ENCODE measurements around the gene KCNK1.
"Not testable (repeated sequence)": the region's sequence is repeated elsewhere in the genome, so short reads cannot be mapped to it uniquely, and the experiment has no call there.

DNA sequence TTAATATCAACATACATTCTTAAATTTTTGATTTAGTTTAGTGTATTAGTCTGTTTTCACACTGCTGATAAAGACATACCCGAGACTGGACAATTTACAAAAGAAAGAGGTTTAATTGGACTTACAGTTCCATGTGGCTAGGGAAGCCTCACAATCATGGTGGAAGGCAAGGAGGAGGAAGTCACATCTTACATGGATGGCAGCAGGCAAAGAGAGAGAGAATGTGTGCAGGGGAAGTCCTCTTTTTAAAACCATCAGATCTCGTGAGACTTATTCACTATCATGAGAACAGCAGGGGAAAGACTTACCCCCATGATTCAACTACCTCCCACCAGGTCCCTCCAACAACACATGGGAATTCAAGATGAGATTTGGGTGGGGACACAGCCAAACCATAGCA is 56.5 kb downstream of the KCNK1 start:
- TF ChIP-seq, protein P1, sequence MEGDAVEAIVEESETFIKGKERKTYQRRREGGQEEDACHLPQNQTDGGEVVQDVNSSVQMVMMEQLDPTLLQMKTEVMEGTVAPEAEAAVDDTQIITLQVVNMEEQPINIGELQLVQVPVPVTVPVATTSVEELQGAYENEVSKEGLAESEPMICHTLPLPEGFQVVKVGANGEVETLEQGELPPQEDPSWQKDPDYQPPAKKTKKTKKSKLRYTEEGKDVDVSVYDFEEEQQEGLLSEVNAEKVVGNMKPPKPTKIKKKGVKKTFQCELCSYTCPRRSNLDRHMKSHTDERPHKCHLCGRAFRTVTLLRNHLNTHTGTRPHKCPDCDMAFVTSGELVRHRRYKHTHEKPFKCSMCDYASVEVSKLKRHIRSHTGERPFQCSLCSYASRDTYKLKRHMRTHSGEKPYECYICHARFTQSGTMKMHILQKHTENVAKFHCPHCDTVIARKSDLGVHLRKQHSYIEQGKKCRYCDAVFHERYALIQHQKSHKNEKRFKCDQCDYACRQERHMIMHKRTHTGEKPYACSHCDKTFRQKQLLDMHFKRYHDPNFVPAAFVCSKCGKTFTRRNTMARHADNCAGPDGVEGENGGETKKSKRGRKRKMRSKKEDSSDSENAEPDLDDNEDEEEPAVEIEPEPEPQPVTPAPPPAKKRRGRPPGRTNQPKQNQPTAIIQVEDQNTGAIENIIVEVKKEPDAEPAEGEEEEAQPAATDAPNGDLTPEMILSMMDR (IDR thresholded peaks at IDR 0.05) = not testable (repeated sequence)
- TF ChIP-seq POLR2A (IDR thresholded peaks at IDR 0.05) = not testable (repeated sequence)
